HG02623 (cell line): ENCODE data around the gene LILRA1.
"Not testable (repeated sequence)": the region's sequence is repeated elsewhere in the genome, so short reads cannot be mapped to it uniquely, and the experiment has no call there.

Source experiments
- ATAC-seq: cut with Tn5 transposase; IDR thresholded peaks from one replicate; pipeline ENCODE4 v1.9.1; 2021; ENCODE audit warnings: moderate library complexity; ENCODE audit not compliant: unreplicated experiment

The LILRA1 gene

DNA sequence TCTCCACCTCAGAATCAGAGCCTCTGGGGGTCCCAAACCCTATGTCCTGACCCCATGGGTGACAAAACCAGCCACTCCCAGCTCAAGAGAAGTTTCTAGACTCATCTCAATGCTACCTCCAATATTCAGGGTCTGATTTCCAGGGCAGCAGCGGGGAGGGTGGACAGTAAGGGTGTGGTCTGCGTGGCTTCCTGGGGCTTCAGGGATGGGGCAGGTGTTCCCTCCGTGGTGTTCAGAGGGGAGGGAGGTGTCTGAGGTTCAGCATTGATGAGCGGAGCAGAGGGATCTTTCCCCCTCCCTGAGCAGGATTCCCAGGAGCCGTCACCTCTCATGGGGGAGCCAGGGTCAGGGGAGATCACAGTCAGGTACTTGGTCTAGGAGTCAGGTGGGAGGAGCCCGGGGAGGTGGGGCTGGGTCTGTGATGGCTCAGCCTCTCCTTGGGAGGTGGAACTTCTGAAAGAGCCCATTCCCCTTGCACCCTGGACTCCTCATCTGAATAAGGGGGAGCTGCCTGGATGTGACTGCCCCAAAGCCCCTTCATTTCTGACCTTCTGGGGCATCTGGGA lies 16.9 kb upstream of the LILRA1 start:
- ATAC-seq = no peak

DNA sequence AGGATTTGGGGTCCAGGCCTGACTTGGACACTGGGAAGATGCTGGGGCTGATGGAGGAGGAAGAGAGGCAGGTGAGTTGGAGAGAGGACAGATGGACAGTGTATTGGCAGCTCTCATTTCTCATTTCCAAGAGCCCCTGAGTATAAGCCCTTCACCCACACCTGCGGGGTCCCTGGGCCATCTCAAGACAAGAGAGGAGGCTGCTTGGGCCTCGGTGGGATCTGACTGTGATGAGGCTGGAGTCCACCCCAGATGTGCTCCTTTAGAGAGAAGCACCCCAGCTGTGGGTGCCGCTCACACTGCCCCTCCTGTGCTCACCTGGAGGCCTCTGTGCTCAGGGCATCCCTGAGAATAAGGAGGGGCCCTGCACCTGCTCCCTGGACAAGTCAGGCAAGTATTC lies 16.1 kb upstream of the LILRA1 start:
- no peak for ATAC-seq

DNA sequence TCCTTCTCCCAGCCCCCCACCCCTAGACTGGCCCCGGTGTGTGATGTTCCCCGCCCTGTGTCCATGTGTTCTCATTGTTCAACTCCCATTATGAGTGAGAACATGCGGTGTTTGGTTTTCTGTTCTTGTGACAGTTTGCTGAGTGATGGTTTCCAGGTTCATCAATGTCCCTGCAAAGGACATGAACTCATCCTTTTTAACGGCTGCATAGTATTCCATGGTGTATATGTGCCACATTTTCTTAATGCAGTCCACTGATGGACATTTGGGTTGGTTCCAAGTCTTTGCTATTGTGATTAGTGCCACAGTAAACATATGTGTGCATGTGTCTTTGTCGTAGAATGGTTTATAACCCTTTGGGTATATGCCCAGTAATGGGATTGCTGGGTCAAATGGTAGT lies 15.2 kb upstream of the LILRA1 start:
- ATAC-seq = not testable (repeated sequence)

DNA sequence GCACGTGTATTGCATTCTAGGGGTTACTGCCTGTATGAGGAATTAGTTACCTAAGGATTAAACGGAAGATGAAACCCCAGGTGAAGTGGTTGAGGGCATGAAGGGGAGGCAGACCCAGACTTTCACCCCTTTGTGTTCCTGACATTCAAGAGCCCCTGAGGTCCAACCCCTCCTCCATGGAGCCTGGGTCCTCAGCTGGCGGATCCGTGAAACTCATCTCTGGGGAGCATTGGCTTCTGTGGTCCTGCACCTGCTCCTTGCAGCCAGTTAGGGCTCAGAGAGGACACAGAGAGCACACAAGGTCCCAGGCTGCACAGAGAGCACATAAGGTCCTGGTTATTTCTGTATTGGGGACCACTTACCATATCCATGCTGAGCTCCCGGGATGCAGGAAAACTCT lies 7.0 kb upstream of the LILRA1 start:
- no peak for ATAC-seq

DNA sequence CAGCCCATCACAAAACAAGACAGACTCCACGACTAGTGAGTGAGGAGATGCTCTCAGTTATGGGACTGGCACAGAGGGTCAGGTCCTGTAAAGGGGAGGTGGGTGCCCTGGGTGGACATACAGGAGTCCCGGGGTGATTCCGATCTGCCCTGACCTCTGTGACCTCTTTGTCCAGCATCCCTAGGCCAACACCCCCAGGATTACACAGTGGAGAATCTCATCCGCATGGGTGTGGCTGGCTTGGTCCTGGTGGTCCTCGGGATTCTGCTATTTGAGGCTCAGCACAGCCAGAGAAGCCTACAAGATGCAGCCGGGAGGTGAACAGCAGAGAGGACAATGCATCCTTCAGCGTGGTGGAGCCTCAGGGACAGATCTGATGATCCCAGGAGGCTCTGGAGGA lies 6.4 kb upstream of the LILRA1 start:
- no peak for ATAC-seq

DNA sequence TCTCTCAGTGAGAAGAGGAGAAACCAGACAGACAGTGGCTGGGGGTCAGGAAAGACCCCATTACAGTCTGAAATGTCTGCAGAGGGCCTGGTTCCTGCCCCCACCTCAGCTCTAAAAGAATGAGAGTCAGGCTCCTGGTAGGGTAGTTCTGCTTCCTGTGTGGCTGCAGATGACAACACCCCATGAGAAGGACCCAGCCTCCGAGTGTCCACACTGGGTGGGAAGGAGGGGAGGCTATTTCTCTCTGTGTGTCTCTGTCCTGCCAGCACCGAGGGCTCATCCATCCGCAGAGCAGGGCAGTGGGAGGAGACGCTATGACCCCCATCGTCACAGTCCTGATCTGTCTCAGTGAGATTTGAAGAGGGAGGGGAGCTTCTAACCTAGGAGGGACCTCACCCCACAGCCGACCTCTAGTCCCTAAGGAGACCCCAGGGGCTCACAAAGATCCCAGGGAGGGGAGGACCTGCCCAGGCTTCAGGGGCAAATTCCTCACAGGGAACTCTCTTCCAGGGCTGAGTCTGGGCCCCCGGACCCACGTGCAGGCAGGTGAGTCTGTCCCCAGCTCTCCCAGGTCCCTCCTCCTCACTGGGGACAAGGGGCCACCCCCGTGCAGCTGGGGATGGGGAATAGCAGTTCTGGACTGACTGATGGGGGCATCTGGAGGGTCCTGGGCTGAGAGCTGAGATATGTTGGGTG lies 647 bp downstream of the LILRA1 start:
- not testable (repeated sequence) for ATAC-seq

DNA sequence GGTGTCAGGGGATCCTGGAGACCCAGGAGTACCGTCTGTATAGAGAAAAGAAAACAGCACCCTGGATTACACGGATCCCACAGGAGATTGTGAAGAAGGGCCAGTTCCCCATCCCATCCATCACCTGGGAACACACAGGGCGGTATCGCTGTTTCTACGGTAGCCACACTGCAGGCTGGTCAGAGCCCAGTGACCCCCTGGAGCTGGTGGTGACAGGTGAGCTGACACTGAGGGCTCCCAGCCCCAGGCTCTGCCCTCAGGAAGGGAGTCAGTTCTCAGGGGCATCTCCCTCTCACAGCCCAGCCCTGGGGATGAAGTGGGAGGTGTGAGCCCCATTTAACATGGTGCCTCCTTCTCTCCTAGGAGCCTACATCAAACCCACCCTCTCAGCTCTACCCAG lies 1.3 kb downstream of the LILRA1 start:
- ATAC-seq = no peak

DNA sequence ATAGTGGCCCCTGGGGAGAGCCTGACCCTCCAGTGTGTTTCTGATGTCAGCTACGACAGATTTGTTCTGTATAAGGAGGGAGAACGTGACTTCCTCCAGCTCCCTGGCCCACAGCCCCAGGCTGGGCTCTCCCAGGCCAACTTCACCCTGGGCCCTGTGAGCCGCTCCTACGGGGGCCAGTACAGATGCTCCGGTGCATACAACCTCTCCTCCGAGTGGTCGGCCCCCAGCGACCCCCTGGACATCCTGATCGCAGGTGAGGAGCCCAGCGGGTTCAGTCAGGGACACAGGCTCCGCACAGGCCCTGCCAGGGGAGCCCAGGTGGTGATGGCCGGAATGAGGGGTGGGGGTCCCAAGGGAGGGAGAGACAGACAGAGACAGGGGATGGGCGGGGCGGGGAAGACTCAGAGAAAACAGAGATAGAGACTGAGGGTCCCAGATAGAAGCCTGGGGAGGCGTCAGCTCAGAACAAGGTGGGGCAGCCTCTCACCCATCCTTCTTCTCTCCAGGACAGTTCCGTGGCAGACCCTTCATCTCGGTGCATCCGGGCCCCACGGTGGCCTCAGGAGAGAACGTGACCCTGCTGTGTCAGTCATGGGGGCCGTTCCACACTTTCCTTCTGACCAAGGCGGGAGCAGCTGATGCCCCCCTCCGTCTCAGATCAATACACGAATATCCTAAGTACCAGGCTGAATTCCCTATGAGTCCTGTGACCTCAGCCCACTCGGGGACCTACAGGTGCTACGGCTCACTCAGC lies 2.4 kb downstream of the LILRA1 start:
- not testable (repeated sequence) for ATAC-seq

DNA sequence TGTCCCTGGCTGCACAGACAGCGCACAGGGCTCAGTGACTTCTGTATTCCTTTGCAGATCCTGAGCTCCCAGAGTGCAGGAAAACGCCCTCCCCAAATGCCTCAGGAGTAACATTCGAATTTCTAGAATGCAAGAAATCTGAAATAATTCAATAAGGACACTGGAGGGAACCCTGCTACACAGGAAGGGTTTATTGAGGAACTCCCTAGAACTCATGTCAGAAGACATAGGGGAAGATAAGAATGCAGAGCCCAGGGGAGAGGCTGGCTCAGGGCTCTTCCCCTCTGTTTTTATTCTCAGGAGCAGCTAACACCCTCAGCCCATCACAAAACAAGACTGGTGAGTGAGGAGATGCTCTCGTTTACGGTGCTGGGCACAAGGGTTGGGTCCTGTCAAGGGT lies 6.8 kb downstream of the LILRA1 start:
- no peak for ATAC-seq

DNA sequence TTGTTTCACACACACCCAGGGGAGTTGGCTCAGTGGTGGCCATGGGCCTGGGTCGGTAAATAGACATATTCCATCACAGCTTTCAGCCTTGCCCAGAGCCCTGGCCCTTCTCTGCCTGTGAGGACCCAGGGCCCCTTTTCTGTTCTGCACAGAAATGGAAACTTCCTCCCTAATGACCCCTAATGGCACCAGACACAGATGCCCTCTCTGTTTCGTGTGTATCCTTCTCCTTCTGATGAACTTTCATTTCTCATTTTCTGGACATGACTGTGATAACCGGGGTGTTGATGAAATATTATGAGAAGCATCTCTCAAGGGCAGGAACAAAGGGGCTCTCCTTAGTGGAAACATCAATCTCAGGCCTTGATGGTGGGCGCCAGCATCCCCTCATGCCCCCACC lies 12.8 kb downstream of the LILRA1 start:
- no peak for ATAC-seq

DNA sequence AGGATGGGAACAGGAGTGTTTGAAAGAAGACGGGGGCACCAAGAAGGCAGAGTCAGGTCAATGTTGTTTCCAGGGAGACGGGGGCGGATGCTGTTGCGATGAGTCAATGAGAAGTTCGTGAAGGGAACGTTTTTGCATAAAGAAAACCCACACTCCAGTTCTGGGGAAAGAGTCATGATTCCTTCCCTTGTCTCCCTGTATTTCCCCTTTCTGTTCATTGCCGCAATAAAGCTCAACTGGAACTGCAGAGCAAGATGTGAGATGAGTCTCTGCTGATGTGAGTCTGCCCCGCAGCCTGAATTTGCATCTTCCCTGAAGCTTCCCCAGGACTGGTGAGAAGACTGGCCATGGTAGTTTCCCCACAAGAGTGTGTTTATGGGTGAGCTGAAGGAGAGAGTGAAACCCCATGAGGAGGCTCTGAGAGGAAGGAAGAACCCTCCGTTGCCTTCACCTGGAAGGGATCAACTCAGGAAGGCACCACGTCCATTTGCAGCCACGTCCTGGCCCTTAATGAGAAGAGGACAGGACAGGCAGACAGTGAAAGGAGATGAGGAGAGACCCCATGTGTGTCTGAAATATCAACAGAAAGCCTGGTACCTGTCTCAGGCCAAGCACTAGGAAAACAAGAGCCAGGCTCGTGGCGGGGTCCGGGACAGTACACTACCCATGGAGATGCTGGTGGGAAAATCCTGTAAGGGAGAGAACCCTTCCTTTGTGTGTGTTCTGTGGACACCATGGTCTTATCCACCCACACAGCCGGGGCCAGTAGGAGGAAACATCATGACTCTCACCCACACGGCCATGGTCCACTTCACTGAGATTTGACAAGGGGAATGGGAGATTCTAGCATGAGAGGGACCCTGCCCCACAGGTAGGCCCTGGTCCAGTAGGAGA lies 13.7 kb downstream of the LILRA1 start:
- ATAC-seq = peak; percentile 53

DNA sequence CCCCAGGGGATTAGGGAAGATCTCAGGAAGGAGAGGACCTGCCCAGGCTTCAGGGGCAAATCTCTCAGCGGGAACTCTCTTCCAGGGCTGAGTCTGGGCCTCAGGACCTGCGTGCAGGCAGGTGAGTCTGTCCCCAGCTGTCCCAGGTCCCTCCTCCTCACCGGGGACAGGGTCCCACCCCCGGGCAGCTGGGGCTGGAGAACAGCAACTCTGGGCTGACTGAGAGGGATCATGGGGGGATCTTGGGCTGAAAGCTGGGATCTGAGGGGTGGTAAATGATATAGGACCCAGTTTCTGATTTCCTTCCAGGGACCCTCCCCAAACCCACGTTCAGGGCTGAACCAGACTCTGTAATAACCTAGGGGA lies 14.3 kb downstream of the LILRA1 start:
- ATAC-seq = no peak

DNA sequence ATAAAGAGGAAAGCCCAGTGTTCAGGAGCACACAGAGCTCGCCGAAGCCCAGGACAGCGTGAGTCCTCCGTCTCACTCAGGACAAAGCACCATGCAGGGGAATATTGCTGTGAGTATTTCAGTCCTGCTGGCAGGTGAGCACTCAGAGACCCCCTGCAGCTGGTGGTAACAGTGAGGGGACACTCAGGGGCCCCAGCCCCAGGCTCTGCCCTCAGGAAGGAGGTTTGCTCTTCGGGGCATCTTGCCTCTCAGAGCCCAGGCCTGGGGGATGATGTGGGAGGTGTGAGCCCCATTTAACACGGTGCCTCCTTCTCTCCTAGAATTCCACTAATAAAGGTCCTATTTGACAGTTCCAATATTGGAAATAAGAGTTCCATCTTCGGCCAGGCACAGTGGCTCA lies 14.8 kb downstream of the LILRA1 start:
- no peak for ATAC-seq

DNA sequence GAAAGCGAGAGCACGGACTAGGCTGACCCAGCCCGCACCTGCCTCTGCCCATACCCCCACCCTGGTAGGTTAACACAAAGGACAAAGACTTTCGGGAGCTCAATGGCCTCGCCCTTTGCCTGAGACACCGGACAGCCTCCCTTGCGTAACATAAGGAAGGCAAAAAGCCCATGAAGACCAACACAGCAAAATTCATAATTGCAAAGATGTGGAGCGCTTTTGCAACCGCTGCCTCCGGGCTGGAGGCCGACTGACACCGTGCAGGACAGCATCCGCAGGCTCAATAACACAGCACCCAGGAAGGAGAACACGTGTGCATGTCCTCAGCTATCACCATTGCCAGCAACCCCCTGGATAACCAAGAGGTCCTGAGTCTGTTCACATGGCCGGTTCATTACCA lies 15.4 kb downstream of the LILRA1 start:
- ATAC-seq = no peak

DNA sequence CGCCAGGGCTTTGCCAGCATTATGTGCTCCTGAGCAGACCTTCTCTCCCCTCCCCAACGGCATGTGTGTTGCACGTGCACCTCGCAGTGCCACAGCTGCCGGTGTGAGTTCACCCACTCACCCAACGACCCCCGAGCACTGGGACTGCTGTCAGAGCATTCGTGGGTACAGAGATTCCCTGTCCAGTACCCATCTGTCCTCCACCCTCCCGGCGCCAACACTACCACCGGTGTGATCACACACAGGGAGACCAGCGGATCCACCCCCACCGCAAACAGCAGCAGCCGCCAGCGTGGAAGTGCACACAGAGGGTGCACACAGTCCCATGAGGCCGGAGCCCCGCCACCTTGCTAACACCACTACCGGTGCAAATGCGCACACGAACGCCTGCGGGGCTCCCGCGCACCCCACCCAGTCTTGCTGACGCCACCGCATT lies 15.9 kb downstream of the LILRA1 start:
- no peak for ATAC-seq

DNA sequence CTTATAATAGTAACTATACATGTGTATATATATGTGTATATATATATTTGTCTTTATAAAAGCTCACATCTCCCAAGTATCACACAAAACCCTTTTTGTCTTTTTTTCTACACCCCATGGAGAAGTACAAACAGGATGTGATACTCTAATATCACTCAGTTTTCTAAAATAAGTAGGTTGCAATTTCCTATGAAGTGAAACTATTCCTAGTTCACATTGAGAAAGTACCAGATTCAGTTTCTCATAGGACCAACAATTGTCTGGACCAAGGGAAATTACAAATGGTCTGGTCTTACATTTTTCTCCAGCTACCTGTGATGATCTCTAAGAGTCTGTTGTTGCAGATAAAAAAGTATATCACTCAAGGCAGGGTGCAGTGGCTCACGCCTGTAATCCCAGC lies 19.0 kb downstream of the LILRA1 start:
- ATAC-seq = no peak

DNA sequence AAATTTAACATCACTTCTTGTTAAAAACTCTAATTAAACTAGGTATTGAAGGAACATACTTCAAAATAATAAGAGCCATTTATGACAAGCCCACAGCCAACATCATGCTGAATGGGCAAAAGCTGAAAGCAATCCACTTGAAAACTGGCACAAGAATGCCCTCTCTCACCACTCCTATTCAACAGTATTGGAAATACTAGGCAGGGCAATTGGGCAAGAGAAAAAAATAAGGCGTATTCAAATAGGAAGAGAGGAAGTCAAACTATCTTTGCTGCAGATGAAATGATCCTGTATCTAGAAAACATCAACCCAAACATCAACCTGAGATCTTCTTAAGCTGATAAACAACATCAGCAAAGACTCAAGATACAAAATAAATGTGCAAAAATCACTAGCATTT lies 21.3 kb downstream of the LILRA1 start:
- ATAC-seq = no peak

DNA sequence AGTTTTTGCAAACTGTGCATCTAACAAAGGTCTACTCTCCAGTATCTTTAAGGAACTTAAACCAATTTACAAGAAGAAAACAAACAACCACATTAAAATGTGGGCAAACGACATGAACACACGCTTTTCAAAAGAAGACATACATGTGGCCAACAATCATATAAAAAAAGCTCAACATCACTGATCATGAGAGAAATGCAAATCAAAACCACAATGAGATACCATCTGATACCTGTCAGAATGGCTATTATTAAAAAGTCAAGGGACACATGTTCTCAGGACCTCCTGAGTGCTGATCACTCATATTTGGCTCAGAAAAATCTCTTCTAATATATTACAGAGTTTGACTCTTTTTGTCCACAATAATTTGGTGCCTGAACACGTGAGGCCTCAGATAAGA lies 22.6 kb downstream of the LILRA1 start:
- ATAC-seq = no peak

DNA sequence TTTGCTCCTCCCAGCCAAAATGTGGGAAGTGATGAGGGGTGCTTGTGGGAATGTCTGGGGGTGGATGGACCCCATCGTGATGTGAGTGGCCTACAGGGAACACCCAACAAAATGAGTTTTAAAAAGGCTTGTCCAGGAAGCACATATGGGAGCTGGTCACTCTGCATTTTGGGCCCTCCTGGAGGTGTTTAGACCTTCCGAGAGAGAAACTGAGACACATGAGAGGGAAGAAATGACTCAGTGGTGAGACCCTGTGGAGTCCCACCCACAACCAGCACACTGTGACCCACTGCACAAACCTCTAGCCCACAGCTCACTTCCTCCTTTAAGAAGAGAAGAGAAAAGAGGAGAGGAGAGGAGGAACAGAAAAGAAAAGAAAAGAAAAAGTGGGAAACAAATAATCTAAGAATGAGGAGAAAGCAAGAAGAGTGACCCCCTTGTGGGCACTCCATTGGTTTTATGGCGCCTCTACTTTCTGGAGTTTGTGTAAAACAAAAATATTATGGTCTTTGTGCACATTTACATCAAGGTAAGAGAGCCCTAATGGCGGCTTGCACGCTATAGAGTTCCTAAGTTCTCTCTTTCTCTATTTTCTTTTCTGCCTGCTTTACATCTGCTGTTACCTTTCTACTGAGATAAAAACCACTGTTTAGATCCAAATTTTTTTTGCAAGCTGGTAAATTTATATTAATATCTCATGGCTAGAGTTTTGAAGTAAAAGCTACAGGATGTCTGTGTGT lies 23.6 kb downstream of the LILRA1 start:
- ATAC-seq = peak; percentile 72

DNA sequence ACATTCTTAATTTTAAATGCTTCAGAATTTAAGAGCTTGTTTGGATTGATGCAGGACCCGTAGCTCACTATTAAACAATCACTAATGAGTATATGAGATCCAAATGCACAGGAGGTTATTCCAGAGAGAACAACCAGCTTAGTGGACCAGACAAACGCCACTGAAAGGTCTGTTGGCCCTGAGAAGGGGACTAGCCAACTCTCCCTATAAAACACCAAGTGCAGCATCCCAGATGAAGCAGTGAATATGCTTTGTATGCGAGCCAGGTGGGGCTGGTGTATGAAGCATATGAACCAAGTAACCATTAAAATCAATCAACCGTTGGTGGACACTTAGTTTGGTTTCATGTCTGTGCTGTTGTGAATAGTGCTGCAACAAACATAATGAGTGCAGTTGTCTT lies 27.0 kb downstream of the LILRA1 start:
- no peak for ATAC-seq

DNA sequence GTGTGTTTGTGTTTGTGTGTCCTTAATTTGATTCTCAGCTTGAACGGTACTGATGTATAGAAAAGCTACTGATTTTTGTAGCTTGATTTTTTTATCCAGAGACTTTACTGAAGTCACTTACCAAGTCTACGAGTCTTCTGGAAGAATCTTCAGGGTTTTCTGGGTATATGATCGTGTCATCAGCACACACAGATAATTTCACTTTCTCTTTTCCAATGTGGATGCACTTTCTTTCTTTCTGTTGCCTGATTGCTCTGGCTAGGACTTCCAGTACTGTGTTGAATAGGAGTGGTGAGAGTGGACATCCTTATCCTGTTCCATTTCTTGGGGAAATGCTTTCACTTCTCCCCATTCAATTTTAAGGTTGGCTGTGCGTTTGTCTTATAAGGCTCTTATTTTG lies 29.0 kb downstream of the LILRA1 start:
- ATAC-seq = no peak
